HG03135 (cell line): Measurements from ENCODE around the gene PAQR4.
A peak's percentile ranks its signal among the peaks of the same experiment; 100 is the strongest.

ENCODE experiments used
- ATAC-seq: cut with Tn5 transposase; IDR thresholded peaks from one replicate; pipeline ENCODE4 v1.9.1; 2021; ENCODE audit warnings: mild to moderate bottlenecking, moderate library complexity; ENCODE audit not compliant: unreplicated experiment

The PAQR4 gene

DNA sequence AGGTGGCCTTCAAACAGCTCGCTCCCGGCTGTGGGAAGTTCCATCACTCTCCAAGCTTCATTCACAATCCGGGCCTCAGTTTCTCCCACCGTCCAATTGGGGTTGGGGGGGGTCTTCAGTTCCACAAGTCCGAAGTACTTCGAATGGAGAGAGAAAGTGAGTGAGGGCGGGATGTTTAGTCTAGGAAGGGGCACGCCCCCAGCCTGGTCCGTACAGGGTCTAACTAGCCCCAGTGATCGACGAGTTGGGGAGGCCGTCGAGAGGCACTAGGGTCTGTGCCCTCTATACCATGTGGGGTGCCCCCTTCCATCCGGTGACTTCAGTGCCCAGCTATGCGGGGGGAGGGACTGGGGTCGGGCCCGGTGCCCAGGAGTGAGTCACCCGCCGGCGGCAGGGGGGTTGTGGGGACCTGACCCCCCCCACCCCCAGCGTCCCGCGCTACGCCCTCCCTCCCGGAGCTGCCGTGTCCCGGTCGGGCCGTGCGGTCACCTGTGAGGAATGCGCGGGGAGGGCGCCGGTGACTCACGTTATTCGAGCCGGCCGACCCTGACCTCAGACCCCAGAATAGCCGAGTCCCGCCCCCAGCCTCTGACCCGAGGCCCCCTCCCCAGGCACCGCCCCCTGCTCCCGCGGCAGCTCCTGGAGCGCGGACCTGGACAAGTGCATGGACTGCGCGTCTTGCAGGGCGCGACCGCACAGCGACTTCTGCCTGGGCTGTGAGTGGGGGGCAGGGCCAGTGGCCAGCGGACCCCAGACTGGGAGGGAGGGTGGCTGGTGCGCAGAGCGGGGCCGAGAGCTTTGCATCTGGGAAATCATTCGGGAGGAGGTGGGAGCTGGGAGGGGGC lies 51.7 kb downstream of the PAQR4 start:
- ATAC-seq = no peak

GRCh38 chr16:3021449-3022207 lies 52.5 kb downstream of the PAQR4 start:
- peak; percentile 32 for ATAC-seq

GRCh38 chr16:3022208-3022683 lies 53.1 kb downstream of the PAQR4 start:
- ATAC-seq = no peak

DNA sequence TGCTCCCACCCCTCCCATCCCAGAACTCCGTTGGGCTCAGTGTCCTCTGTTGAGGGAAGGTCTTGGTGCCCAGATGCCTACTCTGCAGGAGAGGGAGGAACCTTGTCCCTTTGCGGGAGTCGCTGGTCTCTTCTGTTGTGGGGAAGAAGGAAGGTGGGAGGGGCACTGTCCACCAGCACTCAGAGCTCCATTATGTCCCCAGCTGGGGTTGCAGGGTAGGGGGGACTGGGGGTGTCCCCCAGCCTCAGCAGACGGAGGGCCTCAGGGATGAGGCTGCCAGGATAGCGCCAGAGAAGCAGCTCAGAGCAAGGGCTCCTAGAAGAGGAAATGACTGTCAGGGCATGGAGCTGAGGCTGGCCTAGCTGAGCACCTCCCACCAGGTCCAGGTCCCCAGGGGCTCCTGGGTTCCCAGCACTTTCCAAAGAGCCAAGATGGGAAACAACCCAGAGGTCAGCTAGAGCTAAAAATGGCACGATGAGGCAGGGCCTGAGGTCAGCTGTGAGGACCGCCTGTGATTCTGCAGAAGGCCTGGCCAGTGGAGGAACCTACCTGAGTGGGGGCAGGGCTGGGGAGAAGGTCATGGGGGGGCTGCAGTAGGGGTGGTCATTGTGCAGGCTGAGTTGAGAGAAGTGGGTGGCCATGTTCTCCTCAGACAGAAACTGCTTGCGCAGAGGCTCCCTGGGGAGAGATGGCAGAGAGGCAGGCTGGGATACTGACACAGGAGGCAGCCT lies 53.7 kb downstream of the PAQR4 start:
- no peak for ATAC-seq
